Activated T-cell treated with anti-CD3 and anti-CD28 coated beads for 48 hours (primary cell): ENCODE measurements around the gene DHDH.

Experiments used
- DNase-seq: peaks from one replicate; pipeline ENCODE4 v3.0.0-alpha.2; 2020; ENCODE audit warnings: low read depth

Gene DHDH

GRCh38 chr19:48966541-48967345 is 33.2 kb downstream of the DHDH start:
- DNase-seq: no peak

DNA sequence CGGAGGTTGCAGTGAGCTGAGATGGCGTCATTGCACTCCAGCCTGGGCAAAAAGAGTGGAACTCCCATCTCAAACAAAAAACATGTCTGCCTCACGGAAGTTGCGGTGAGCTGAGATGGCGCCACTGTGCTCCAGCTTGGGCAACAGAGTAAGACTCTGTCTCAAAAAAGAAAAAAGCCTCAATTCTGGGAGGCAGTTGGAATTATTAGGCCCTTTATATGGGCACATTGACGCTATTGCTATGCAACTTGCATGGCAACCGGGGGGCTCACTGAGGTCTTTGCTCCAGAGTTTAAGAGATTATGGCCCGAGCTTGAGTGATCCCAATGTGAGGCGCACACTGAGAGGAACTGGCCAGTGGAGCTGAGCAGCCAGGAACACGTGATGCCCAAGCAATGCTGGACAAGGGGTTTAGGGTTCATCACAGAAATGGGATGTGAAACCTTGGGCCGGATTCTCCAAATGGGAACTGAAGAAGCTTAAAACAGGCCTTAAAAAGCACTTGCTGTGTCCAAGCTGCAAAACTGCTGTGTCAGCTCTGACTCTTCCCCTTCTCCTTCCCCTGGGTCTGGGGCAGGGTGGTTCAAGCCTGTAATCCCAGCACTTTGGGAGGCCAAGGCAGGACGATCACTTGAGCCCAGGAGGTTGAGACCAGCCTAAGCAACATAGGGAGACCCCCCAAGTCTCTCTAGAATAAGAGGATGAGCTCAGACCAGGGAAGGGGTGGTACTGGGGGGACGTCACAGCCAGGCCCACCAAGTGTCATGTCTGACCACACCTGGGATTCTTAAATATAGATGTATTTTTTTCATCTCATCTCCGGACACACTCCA is 34.1 kb downstream of the DHDH start:
- no peak for DNase-seq

DNA sequence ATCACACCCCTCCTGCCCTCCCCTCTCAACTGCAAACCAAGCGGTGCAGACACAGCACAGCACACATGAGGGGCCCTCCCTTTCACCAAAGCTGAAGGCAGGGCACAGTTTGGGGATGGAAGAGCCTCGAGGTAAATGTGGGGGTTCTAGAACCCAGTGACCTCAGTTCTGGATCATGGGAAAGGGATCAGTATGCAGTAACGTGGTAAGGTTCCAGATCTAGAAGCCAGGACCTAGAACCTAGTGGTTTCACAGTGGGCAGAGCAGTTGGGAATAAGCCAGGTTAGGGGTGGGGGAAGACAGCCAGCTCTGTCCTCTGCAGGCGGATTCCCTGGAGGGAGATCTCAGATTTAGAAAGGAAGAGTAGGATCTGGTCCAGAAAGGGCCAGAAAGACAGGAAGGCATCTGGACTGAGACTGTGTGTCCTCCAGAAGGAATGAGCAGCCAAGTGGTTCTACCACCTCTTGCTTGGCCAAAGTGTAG is 34.7 kb downstream of the DHDH start:
- no peak for DNase-seq

GRCh38 chr19:48968813-48969218 is 35.3 kb downstream of the DHDH start:
- DNase-seq: no peak

GRCh38 chr19:48969276-48970138 is 36.0 kb downstream of the DHDH start:
- DNase-seq: no peak

DNA sequence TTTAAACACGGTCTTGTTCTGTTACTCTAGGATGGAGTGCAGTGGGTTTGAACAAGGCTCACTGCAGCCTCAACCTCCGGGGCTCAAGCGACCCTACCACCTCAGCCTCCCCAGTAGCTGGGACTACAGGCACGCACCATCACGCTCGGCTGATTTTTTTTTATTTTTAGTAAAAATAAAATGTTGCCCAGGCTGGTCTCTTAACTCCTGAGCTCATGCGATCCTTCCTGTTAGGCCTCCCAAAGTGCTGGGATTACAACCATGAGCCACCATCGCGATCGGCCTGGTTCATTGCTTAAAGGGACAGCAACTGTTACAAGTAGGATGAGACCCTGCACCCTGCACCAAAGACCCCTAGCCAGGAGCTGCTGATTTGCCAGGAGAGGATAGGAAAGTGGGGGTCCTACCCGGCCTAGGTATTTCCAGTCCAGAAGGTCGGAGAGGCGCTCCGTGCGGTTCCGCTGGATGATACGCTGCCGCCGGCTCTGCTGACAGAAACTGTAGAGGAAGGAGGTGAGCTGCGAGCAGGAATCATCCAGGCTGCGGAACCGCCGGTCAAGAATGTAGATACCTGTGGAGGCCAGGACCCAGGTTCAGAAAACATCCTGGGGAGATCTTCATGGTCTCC is 36.8 kb downstream of the DHDH start:
- no peak for DNase-seq

- peak; percentile 76 for DNase-seq
Observed at GRCh38 chr19:48970923-48971395, 37.5 kb downstream of the DHDH start.

DNA sequence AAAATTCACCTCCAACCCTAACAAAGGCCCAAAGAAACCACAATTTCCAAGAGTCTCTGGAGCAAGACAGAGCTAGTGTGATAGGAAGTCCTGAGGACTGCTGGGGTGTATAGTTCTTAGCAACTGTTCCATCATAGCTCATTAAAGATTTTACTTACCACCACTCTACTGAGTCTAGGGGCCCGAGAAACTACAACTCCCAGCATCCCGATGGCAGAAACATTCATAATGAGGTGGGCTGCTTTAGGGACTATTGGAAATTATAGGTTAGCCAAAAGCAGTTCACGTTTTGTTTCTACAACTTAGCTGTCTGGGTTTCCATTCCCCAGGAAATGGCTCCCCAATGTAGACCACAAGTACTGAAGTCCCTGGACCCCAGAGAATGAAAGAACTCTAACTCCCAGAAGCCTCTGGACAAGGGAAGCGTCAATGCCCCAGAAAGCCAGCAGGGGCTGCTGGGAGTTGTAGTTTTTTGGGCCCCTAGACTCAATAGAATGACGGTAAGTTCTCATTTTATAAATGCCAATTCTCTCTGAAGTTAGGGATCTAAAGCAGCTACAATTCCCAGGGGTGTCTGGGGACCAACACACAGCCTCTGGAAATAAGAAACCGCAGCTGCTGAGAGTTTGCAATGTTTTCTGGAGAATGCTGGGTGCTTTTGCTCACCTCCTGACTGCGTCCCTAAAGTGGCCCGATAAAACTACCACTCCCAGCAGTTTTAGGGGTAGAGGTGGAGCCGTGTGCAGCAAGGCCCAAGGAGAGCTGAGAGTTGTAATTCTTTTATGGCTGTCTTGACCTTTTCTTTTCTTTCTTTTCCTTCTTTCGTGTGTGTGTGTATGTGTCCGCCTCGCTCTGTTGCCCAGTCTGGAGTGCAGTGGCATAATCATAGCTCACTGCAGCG is 42.7 kb downstream of the DHDH start:
- DNase-seq: no peak

DNA sequence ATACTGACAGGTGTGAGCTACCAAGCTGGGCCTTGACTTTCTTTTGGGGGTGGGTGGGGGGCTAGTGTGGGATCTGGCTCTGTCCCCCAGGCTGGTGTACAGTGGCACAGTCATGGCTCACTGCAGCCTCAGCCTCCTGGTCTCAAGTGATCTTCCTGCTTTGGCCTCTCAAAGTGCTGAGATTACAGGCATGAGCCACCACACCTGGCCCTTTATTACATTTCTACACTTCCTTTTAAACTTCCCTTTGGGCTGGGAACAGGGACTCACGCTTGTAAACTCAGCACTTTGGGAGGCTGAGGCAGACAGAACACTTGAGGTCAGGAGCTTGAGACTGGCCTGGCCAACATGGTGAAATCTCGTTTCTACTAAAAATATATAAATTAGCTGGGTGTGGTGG is 43.6 kb downstream of the DHDH start:
- DNase-seq: no peak

- no peak for DNase-seq
Observed at GRCh38 chr19:48982280-48982679, 48.8 kb downstream of the DHDH start.

DNA sequence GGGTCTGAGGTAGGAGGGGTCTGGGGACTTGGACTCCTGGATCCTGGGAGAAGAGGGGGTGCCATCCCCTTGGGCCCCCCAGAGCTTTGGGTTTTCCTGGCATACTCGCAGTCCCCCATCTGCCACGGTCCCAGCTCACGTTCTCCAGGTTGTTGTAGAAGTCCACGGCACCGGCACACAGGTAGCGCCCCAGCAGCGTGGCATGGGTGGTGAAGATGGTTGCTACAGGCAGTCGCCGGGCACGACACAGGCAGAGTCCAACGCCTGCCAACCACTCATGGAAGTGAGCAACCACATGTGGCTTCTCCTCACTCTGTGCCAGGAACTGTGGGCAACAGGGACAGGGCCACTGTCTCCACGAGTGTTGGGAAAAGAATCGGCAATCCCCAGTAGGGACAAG is 52.2 kb downstream of the DHDH start:
- no peak for DNase-seq

DNA sequence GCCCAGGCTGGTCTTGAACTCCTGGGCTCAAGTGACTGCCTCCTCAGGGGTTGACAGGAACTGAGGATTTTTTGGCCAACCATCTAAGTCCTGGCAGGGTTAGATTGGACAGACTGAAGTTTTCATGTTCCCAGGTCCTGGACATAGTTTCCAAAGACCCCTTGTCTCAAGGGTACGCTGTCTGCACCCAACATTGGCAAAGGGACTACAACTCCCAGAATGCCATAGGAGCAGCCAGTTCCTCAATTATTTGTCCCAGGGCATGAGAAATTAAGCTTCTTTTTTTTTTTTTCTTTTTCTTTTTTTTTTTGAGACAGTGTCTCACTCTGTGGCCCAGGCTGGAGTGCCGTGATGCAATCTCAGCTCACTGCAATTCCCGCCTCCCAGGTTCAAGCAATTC is 52.7 kb downstream of the DHDH start:
- DNase-seq: no peak

DNA sequence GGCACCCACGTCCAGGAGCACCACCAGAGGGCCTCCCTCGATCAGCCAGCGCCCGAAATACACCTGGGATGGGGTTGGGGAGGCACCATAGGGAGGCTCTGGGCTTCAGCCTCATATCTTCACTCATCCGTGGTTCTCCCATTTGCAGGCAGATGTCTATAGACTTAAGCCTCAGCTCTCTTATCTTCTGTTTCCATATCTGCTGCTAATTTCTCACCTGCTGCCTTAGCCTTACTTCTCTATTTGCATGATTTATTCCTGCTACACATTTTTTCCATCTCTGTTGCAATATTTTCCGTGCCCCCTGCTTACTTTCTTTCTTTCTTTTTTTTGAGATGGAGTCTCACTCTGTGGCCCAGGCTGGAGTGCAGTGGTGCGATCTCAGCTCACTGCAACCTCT is 53.8 kb downstream of the DHDH start:
- no peak for DNase-seq

- DNase-seq: no peak
Observed at GRCh38 chr19:48988286-48988685, 54.8 kb downstream of the DHDH start.

DNA sequence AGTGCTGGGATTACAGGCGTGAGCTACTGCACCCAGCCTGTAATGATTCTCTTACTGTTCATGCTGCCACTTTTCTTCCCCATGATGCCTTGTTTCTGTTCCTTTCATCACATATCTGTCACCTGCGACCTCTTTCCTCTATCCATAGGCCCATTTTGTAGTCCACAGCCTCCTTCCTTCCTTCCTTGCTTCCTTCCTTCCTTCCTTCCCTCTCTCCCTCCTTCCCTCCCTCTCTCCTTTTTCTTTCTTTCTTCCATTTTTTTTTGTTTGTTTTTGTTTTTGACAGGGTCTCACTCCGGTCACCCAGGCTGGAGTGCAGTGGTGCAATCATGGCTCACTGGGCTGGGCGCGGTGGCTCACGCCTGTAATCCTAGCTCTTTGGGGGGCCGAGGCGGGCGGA is 55.4 kb downstream of the DHDH start:
- no peak for DNase-seq

GRCh38 chr19:48989701-48990291 is 56.3 kb downstream of the DHDH start:
- DNase-seq: no peak

- DNase-seq: no peak
Observed at GRCh38 chr19:48990400-48990799, 56.9 kb downstream of the DHDH start.

DNA sequence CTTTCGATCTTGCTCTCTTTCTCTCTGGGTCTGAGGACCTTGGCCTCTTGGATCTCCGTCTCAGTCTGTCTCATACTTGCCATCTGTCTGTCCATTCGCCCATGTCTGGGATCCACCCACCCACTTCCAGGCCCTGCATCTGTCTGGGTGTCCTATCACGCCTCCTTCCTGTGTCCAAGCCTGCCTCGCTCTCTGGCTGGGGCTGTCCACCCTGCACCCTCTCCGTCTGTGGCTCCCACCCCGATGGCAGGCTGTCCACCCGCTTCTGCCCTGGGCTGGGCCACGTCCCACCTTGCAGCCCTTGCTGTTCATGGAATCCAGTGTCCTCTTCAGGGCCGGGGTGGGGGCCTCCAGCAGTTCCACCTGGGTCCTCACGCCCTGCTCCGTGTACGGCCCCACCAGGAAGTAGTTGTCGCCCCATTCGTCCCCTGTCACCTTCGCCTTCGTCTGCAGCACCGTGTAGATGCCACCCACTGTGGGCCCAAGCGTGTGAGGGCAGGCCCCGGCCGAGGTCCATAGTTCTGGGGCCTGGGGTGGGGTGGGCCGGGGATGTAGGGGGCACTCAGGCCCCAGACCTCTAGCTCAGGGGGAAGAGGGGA is 57.6 kb downstream of the DHDH start:
- no peak for DNase-seq

DNA sequence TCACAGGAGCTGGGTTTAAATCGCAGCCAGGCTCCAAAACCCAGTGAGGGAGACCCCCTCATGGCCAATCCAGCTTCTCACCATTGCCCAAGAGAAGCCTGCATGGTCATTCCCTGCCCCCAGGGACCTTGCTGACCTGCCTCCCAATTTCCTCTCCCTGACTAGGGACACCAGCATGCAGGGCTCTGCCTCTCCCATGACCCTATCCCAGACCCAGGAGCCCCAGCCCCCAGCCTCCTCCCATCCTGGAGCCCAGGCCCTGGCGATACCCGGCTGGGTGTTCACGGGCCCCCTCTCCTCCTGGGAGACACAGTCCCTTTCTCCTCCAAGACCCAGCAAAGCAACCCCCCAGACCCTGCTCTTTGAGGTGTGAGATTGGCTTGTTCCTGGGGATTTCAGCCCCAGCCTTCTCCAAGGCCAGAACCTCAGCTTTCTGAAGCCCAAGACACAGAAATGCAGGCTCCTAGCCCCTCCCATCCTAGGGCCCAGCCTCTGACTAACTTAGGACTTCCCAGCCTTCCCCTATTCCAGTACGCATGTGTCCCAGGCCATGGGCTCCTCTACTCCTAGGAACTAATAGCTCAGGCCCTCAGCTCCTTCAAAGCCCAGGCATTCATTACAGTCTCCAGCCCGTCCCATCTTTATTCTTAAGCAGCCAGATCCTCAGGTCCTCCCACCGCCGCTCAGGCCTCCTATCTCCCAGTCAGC is 58.5 kb downstream of the DHDH start:
- DNase-seq: no peak
